B cell (primary cell): Measurements from ENCODE around the gene SIPA1L3. TPM values are rescaled to one million over a fixed set of nuclear protein-coding genes. Genes with fewer than 3 reads are reported as not detected.

ENCODE experiments used
- ATAC-seq: fragments of 200-7000 bp; cut with Tn5 transposase; one replicate; pipeline ENCODE4 v1.10.0; 2021; ENCODE audit warnings: low read depth, mild to moderate bottlenecking, moderate number of reproducible peaks, moderate library complexity
- CTCF ChIA-PET: fragments of 350-600 bp; sonication (Branson Sonifier 250); formaldehyde crosslinking; loops from one replicate; lab custom pipeline; 2021; ENCODE audit warnings: antibody characterized with exemption, inconsistent platforms; lab: Charles Lee
- POLR2A ChIA-PET: fragments of 350-600 bp; sonication (Branson Sonifier 250); formaldehyde crosslinking; loops from one replicate; lab custom pipeline; 2021; ENCODE audit warnings: antibody characterized with exemption; lab: Charles Lee
- DNase-seq: peaks from one replicate; pipeline ENCODE4 v3.0.0; 2013
- H2AFZ ChIP-seq: 2 replicates; pipeline ENCODE4 v1.6.1; 2012; ENCODE audit warnings: mild to moderate bottlenecking, low read depth, low read length; ENCODE audit not compliant: insufficient read depth, poor library complexity, severe bottlenecking
- H3K27ac ChIP-seq, 2 donors: 1 replicate in 1 of 2; 2 replicates in 1 of 2; pipeline ENCODE4 v1.5.1; 2012 to 2013; ENCODE audit warnings: low read length in 2 of 2, mild to moderate bottlenecking in 2 of 2, moderate library complexity in 1 of 2
- H3K27me3 ChIP-seq, 4 experiments: fragments of 200-600 bp in 1 of 4; sonication (generic) in 1 of 4; replicated peaks in 1 of 4; 1 replicate in 2 of 4; 2 replicates in 2 of 4; pipeline versions ENCODE4 v1.6.1 to v1.7.0; 2013 to 2016; ENCODE audit warnings: low read length in 3 of 4, mild to moderate bottlenecking in 2 of 4, mixed read lengths in 1 of 4, moderate library complexity in 1 of 4; ENCODE audit not compliant: insufficient read depth in 4 of 4, control insufficient read depth in 3 of 4; ENCODE audit errors: control extremely low read depth in 1 of 4
- H3K36me3 ChIP-seq, 2 experiments: replicated peaks in 1 of 2; 1 replicate in 1 of 2; 2 replicates in 1 of 2; pipeline versions ENCODE4 v1.6.1 to v1.7.1; 2013; ENCODE audit warnings: low read length in 1 of 2; ENCODE audit not compliant: insufficient read depth in 2 of 2, control insufficient read depth in 1 of 2; ENCODE audit errors: control extremely low read depth in 1 of 2, extremely low read depth in 1 of 2
- H3K4me1 ChIP-seq, 2 donors: fragments of 200-600 bp in 1 of 2; sonication (generic) in 1 of 2; 1 replicate in 1 of 2; 2 replicates in 1 of 2; pipeline versions ENCODE4 v1.5.1 to v1.6.1; 2013 to 2017; ENCODE audit warnings: low read length in 2 of 2; ENCODE audit not compliant: control insufficient read depth in 2 of 2, insufficient read depth in 2 of 2
- H3K4me2 ChIP-seq: replicated peaks from 2 replicates; pipeline ENCODE3; 2012; ENCODE audit warnings: mild to moderate bottlenecking, low read depth, low read length; ENCODE audit not compliant: poor library complexity, severe bottlenecking
- H3K4me3 ChIP-seq, 5 experiments: fragments of 200-600 bp in 1 of 5; sonication (generic) in 1 of 5; 1 replicate in 3 of 5; 2 replicates in 2 of 5; pipeline versions ENCODE4 v1.5.1 to v1.7.0; 2011 to 2016; ENCODE audit warnings: low read length in 4 of 5, mild to moderate bottlenecking in 4 of 5, low read depth in 2 of 5, control low read depth in 1 of 5, moderate library complexity in 1 of 5; ENCODE audit not compliant: insufficient read depth in 1 of 5; ENCODE audit errors: control extremely low read depth in 1 of 5, extremely low read depth in 1 of 5
- H3K79me2 ChIP-seq: fragments of 200-600 bp; sonication (generic); one replicate; pipeline ENCODE4 v1.6.0; 2016; ENCODE audit warnings: low read length; ENCODE audit not compliant: control insufficient read depth, insufficient read depth
- H3K9ac ChIP-seq: fragments of 200-600 bp; sonication (generic); 2 replicates; pipeline ENCODE4 v1.6.1; 2017; ENCODE audit warnings: mild to moderate bottlenecking, low read length, moderate library complexity
- H3K9me3 ChIP-seq, 3 donors: one replicate each; pipeline versions ENCODE4 v1.6.1 to v1.7.1; 2013; ENCODE audit warnings: low read length in 2 of 3; ENCODE audit not compliant: control insufficient read depth in 2 of 3, insufficient read depth in 1 of 3; ENCODE audit errors: control extremely low read depth in 1 of 3
- H4K20me1 ChIP-seq: 2 replicates; pipeline ENCODE4 v1.6.0; 2012; ENCODE audit warnings: mild to moderate bottlenecking, low read length; ENCODE audit not compliant: insufficient read depth, control insufficient read depth, poor library complexity, severe bottlenecking
- H3K27ac Mint-ChIP-seq: one replicate; pipeline ENCODE4 v1.8.0; 2021; ENCODE audit warnings: mixed read lengths
- H3K27me3 Mint-ChIP-seq: one replicate; pipeline ENCODE4 v1.8.0; 2021; ENCODE audit warnings: mixed read lengths
- H3K4me1 Mint-ChIP-seq: one replicate; pipeline ENCODE4 v1.8.0; 2021; ENCODE audit warnings: mixed read lengths
- H3K4me3 Mint-ChIP-seq: one replicate; pipeline ENCODE4 v1.8.0; 2021; ENCODE audit warnings: mixed read lengths
- H3K9me3 Mint-ChIP-seq: one replicate; pipeline ENCODE4 v1.8.0; 2022; ENCODE audit warnings: mixed read lengths; ENCODE audit not compliant: insufficient read depth
- EZH2 ChIP-seq: IDR thresholded peaks from 2 replicates; pipeline ENCODE4 v1.6.1; 2012; ENCODE audit warnings: borderline replicate concordance, low read depth, mild to moderate bottlenecking, moderate library complexity, low read length; ENCODE audit not compliant: insufficient read depth, poor library complexity, severe bottlenecking
- WGBS: methylation state at CpG from one replicate; pipeline ENCODE4 v1.1.5; 2013; ENCODE audit warnings: missing lambda C conversion rate; ENCODE audit not compliant: insufficient coverage; 5-methylcytosine and 5-hydroxymethylcytosine counted together
- intact Hi-C: fragments of 100-400 bp; cut with micrococcal nuclease; formaldehyde crosslinking; loops from one replicate; pipeline ENCODE4 v1.10.0; 2022
- polyA plus RNA-seq: library from polyadenylated mRNA; depleted of rRNA; stranded (reverse); fragments of >200 nt; gene quantifications from 2 replicates; pipeline ENCODE4 v1.2.3, GENCODE V29; 2012
- total RNA-seq, 2 donors: library from RNA; stranded (reverse); fragments of 120-200 nt in 1 of 2; gene quantifications; 1 replicate in 1 of 2; 2 replicates in 1 of 2; pipeline versions ENCODE4 v1.2.3 to v1.2.4, GENCODE V29; 2013 to 2022
- TF ChIP-seq, protein P1 (sequence below): fragments of 200-600 bp; IDR thresholded peaks from one replicate; pipeline ENCODE4 v1.8.0; 2022; ENCODE audit warnings: antibody characterized with exemption, mild to moderate bottlenecking

Gene SIPA1L3
- total and polyA plus RNA-seq, 2 donors (not counting 1 experiment from before 2014, with no cell fraction given): 48.3 to 295 TPM

DNA sequence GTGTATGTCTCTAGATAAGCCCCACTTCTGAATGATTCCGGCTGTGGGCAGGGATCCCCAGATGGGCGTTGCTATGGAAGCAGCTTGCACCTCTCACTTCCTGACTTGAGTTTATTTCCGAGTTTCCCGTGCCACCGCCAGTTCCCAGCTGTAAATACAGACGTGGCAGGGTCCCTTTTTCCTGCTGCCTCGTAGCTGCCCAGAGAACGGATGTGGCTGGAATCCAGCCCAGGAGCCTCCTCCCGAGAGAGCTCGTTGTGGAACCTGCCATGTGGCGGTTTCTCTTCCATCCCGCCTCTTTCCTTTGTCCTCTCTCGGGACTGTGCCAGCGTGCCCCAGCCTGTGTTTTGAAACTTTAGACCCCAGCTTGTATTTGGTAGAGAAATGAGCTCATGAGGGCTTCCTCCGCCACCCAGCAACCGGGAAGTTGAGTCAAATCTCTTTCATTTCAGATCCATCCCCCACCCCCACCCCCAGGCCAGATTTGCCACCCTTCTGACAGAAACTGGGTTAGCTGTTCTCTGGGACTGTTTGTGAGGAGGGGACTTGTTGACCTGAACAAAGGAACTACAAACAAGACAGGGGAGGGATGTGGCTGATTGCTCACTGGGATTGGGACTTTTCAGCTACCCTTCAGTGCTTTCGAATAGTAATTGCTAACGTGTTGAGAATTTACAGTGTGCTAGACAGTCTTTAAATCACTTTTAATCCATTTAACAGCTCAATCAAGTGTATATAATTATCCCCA lies 96.6 kb downstream of the SIPA1L3 start:
- no peaks in the 10 kb centered on the region for H3K9me3 ChIP-seq
- no peaks in the 10 kb centered on the region for H3K36me3 ChIP-seq
- H3K27ac ChIP-seq: peak overlapping the region; percentile 85 to 92
- H3K4me3 ChIP-seq: peak overlapping the region; percentile 5 to 55 (median 44)
- no peaks in the 10 kb centered on the region for H4K20me1 ChIP-seq
- Mint-ChIP-seq H3K27me3 (no peaks in the 10 kb centered on the region), H3K4me1 (peaks cover 37% of the 10 kb centered on the region), H3K9me3 (no peaks in the 10 kb centered on the region), H3K27ac (no peak overlapping the region), H3K4me3 (no peak overlapping the region)
- ChIA-PET CTCF (interaction anchor here (0.7 to 4.1 kb wide), 18 partner anchors 9 to 99 kb away, joined by 3 to 40 read pairs (median 5); partner anchors contain the start of genes SIPA1L3 and WDR87), POLR2A (interaction anchor here (0.6 to 4.1 kb wide), 12 partner anchors 9 to 101 kb away, joined by 3 to 43 read pairs (median 6); partner anchors contain the start of genes SIPA1L3 and WDR87)
- H3K79me2 ChIP-seq: peaks cover 86% of the 10 kb centered on the region
- H2AFZ ChIP-seq: peak overlapping the region; percentile 67
- peaks cover 72 to 83% of the 10 kb centered on the region in 2 donors for H3K4me1 ChIP-seq
- peak; percentile 54 for DNase-seq
- TF ChIP-seq, protein P1, sequence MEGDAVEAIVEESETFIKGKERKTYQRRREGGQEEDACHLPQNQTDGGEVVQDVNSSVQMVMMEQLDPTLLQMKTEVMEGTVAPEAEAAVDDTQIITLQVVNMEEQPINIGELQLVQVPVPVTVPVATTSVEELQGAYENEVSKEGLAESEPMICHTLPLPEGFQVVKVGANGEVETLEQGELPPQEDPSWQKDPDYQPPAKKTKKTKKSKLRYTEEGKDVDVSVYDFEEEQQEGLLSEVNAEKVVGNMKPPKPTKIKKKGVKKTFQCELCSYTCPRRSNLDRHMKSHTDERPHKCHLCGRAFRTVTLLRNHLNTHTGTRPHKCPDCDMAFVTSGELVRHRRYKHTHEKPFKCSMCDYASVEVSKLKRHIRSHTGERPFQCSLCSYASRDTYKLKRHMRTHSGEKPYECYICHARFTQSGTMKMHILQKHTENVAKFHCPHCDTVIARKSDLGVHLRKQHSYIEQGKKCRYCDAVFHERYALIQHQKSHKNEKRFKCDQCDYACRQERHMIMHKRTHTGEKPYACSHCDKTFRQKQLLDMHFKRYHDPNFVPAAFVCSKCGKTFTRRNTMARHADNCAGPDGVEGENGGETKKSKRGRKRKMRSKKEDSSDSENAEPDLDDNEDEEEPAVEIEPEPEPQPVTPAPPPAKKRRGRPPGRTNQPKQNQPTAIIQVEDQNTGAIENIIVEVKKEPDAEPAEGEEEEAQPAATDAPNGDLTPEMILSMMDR: no peak
- TF ChIP-seq EZH2: no peak
- intact Hi-C loops: no loop called here
- peak overlapping the region; percentile 61 for H3K9ac ChIP-seq
- no peaks in the 10 kb centered on the region for H3K27me3 ChIP-seq
- WGBS: 6% methylated on average over 11 of the region's 18 CpGs
- H3K4me2 ChIP-seq: peak overlapping the region; percentile 81
- ATAC-seq: no peak

DNA sequence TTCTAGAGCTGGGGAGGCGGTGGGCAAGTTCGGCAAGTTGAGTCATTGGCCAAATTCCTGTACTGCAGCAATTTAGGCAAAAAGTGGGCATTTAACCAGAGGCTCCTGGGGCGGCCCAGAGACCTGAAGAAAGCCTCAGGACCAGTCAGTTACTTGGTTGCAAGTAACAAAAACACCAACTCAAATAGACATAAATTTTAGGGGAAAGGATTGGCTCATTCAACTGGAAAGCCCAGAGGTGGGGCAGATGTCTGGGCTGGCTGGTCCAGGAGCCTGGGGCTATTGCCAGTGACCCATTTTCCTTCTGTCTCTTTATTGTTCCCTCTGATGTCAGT lies 97.1 kb downstream of the SIPA1L3 start:
- ATAC-seq: peak; percentile 5
- Mint-ChIP-seq H3K27me3 (no peaks in the 10 kb centered on the region), H3K4me3 (no peak overlapping the region), H3K4me1 (peaks cover 35% of the 10 kb centered on the region), H3K27ac (no peak overlapping the region), H3K9me3 (no peaks in the 10 kb centered on the region)
- H4K20me1 ChIP-seq: no peaks in the 10 kb centered on the region
- CTCF ChIA-PET: interaction anchor here (0.6 to 4.1 kb wide), 15 partner anchors 9 to 850 kb away, joined by 3 to 40 read pairs (median 5); partner anchors contain the start of genes SIPA1L3 and WDR87
- H3K9ac ChIP-seq: peak overlapping the region; percentile 61
- no peaks in the 10 kb centered on the region for H3K9me3 ChIP-seq
- H3K27me3 ChIP-seq: no peaks in the 10 kb centered on the region
- intact Hi-C loops: no loop called here
- peak overlapping the region; percentile 5 to 55 (median 44) for H3K4me3 ChIP-seq
- 20% methylated on average over 1 of the region's 3 CpGs for WGBS
- peak overlapping the region; percentile 85 to 92 for H3K27ac ChIP-seq
- peaks cover 73 to 83% of the 10 kb centered on the region in 2 donors for H3K4me1 ChIP-seq
- POLR2A ChIA-PET: interaction anchor here (0.6 to 4.1 kb wide), 14 partner anchors 9 to 102 kb away, joined by 3 to 43 read pairs (median 5); partner anchors contain the start of genes SIPA1L3 and WDR87
- no peaks in the 10 kb centered on the region for H3K36me3 ChIP-seq
- H3K4me2 ChIP-seq: peak overlapping the region; percentile 81
- TF ChIP-seq EZH2: no peak
- TF ChIP-seq, protein P1: no peak
- DNase-seq: no peak
- H2AFZ ChIP-seq: peak overlapping the region; percentile 67
- H3K79me2 ChIP-seq: peaks cover 86% of the 10 kb centered on the region
